H1 (cell line): ENCODE data around the gene HABP2.

Experiments
- ATF2 ChIP-seq: IDR thresholded peaks from 2 replicates; pipeline ENCODE4 v1.6.1; 2012; ENCODE audit warnings: low read length, inconsistent platforms
- CTCF ChIP-seq, 3 experiments: IDR thresholded peaks; 1 replicate in 2 of 3; 2 replicates in 1 of 3; pipeline versions ENCODE4 v1.5.1 to v1.6.1; 2011; ENCODE audit warnings: low read length in 3 of 3, mild to moderate bottlenecking in 3 of 3, inconsistent platforms in 2 of 3, low read depth in 1 of 3, moderate library complexity in 1 of 3; ENCODE audit not compliant: insufficient read depth in 1 of 3; ENCODE audit errors: control extremely low read depth in 1 of 3
- EZH2 ChIP-seq: fragments of 200-600 bp; sonication (generic); IDR thresholded peaks from 2 replicates; pipeline ENCODE4 v1.7.1; 2012; ENCODE audit warnings: low read depth, mild to moderate bottlenecking, moderate library complexity, low read length, inconsistent platforms; ENCODE audit not compliant: severe bottlenecking
- POLR2A ChIP-seq, 2 experiments: IDR thresholded peaks; 1 replicate in 1 of 2; 2 replicates in 1 of 2; pipeline ENCODE4 v1.6.1; 2011; ENCODE audit warnings: low read depth in 2 of 2, low read length in 2 of 2, mild to moderate bottlenecking in 2 of 2; ENCODE audit errors: control extremely low read depth in 1 of 2
- RBBP5 ChIP-seq: IDR thresholded peaks from 2 replicates; pipeline ENCODE4 v1.7.1; 2012; ENCODE audit warnings: low read depth, mild to moderate bottlenecking, inconsistent platforms, low read length, moderate library complexity, borderline replicate concordance
- RXRA ChIP-seq: IDR thresholded peaks from 2 replicates; pipeline ENCODE4 v1.6.1; 2011; ENCODE audit warnings: low read depth, mild to moderate bottlenecking, low read length, moderate library complexity; ENCODE audit not compliant: insufficient read depth
- SRF ChIP-seq: IDR thresholded peaks from 2 replicates; pipeline ENCODE4 v1.6.1; 2011; ENCODE audit warnings: mild to moderate bottlenecking, low read depth, low read length, moderate library complexity

GRCh38 chr10:113562704-113563103, 9.9 kb downstream of the HABP2 start:
- TF ChIP-seq CTCF (IDR thresholded peaks at IDR 0.05; ENCODE audit: control extremely low read depth in 1 of 3, insufficient read depth in 1 of 3, low read depth in 1 of 3, low read length in 3 of 3) (no peak), RXRA (no peak), POLR2A (IDR thresholded peaks at IDR 0.05; ENCODE audit: control extremely low read depth in 1 of 2, low read depth in 2 of 2, low read length in 2 of 2) (no peak), SRF (no peak), ATF2 (no peak), EZH2 (no peak), RBBP5 (no peak)
